ENCODE measurements around the gene CCDC127. TPM values are rescaled to one million over a fixed set of nuclear protein-coding genes. Genes with fewer than 3 reads are reported as not detected.

The CCDC127 gene
- total and polyA plus RNA-seq, 7 donors = 4.1 to 11.2 (median 7.0) TPM

DNA sequence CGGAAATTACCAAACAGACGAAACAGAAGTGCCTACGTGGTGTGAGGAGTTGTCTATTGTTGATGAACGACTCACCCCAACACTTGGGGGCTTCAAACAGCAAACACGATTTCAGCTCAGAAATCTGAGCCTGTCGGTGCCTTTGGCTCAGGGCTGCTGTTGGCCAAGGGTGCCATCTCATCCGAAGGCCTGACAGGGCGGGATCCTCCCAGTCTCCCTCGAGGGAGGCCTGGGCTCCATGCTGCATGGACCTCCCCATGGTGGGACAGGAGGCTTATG, 25.3 kb downstream of the CCDC127 start:
- TF ChIP-seq, protein P1, sequence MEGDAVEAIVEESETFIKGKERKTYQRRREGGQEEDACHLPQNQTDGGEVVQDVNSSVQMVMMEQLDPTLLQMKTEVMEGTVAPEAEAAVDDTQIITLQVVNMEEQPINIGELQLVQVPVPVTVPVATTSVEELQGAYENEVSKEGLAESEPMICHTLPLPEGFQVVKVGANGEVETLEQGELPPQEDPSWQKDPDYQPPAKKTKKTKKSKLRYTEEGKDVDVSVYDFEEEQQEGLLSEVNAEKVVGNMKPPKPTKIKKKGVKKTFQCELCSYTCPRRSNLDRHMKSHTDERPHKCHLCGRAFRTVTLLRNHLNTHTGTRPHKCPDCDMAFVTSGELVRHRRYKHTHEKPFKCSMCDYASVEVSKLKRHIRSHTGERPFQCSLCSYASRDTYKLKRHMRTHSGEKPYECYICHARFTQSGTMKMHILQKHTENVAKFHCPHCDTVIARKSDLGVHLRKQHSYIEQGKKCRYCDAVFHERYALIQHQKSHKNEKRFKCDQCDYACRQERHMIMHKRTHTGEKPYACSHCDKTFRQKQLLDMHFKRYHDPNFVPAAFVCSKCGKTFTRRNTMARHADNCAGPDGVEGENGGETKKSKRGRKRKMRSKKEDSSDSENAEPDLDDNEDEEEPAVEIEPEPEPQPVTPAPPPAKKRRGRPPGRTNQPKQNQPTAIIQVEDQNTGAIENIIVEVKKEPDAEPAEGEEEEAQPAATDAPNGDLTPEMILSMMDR (IDR thresholded peaks at IDR 0.05) = no peak
- peak overlapping the region; percentile 97 for H3K27ac ChIP-seq
- no peak for ATAC-seq
- H3K4me3 ChIP-seq = peak overlapping the region; percentile 54
- WGBS, 3 donors = 31 to 51% (median 31%) methylated on average over 9 of the region's 9 CpGs
- no peaks in the 10 kb centered on the region for H3K27me3 ChIP-seq (ENCODE audit: insufficient read depth in 3 of 3, low read length in 2 of 3)
- no peak for DNase-seq
- no peaks in the 10 kb centered on the region for H3K36me3 ChIP-seq (ENCODE audit: insufficient read depth in 1 of 2, low read depth in 1 of 2)
- H3K9me3 ChIP-seq = no peaks in the 10 kb centered on the region
- peaks cover 56% of the 10 kb centered on the region for H3K4me1 ChIP-seq
- intact Hi-C loops (cut with DNase I) = no loop called here

DNA sequence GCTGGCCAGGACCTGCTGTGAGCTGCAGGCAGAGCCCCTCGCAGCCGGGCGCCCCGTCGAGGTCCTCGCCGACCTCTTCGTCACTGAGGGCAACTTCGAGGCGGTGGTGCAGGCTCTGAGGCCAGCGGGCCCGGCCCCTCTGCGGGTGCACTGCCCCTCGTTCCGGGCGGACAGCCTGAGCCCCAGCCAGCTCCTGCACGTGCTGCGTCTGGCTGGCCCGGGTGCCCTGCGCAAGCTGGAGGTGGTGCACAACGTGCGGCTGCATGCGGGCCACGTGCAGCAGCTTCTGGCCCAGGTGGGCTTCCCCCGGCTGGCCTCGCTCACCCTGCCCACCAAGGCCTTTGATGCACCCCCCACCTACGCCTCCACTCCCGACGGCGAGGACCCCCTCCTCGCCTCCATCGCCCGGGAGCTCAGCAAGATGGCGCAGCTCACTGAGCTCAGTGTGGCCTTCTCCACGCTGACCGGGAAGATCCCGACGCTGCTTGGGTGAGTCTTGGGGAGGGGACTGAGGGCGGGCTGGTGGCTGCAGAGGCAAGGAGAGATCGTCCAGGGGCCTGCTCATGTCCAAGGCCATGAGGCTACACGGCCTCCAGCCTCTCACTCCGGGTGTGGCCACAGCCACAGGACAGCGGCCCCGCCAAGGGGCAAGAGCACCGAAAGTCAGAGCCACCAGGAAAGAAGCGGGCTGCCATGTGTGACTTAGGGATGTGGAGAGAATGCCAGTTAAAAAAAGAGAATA, 25.8 kb downstream of the CCDC127 start:
- TF ChIP-seq, protein P1 (IDR thresholded peaks at IDR 0.05) = no peak
- peak overlapping the region; percentile 97 for H3K27ac ChIP-seq
- no peaks in the 10 kb centered on the region for H3K27me3 ChIP-seq (ENCODE audit: insufficient read depth in 3 of 3, low read length in 2 of 3)
- peak overlapping the region; percentile 54 for H3K4me3 ChIP-seq
- no peak for DNase-seq
- peaks cover 56% of the 10 kb centered on the region for H3K4me1 ChIP-seq
- H3K36me3 ChIP-seq (ENCODE audit: insufficient read depth in 1 of 2, low read depth in 1 of 2) = no peaks in the 10 kb centered on the region
- no peak for ATAC-seq
- 49 to 52% (median 50%) methylated on average over 36 to 46 of the region's 46 CpGs for WGBS, 3 donors
- no peaks in the 10 kb centered on the region for H3K9me3 ChIP-seq
- intact Hi-C loops (cut with DNase I) = no loop called here

DNA sequence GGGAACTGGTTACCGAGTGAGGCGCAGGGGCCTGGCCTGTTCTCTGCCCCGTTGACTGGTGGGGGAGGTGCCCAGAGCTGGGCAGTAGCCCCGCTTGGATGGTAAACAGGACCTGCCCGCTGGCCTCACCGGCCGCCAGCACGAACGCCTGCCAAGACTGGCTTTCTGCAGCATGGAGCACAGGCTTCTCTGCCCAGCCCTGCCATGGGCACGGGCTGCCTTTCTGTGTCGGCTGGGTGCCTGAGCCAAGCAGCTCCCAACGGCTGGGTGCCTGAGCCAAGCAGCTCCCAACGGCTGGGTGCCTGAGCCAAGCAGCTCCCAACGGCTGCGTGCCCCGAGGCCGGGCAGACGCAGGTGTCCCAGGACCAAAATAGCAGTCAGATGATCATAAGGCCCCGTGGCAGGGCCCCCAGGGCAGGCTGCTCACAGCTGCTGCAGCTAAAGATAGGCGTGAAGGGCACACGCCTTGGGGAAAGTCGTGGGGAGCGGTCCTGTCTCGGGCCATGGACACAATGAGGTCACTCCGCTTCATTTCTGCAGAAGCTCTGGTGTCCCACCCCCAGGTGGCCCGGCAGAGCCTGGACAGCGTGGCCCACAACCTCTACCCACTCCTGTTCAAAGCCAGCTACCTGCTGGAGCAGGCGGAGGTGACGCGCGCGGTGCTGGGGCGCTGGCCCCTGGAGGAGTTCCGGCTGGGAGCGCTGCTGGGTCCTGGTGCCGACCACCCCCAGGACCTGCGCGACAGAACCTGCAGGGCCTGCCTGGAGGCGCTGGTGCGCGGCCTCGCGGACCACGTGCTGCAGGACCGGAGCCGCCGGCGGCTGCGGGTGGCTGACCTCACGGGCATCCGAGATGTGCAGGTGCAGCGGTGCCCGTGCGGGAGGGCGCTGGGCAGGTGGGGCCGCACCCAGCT, 26.7 kb downstream of the CCDC127 start, which contains the start of gene LRRC14B:
LRRC14B (plus strand) TSS at position 460 of the 913 bp plus-strand sequence; CDS start at position 504, 44 bp downstream.
- H3K36me3 ChIP-seq (ENCODE audit: insufficient read depth in 1 of 2, low read depth in 1 of 2) = no peaks in the 10 kb centered on the region
- ATAC-seq (peak; percentile 79 to 86 (median 85)), DNase-seq (peak; percentile 75 to 95)
- H3K27me3 ChIP-seq (ENCODE audit: insufficient read depth in 3 of 3, low read length in 2 of 3) = no peaks in the 10 kb centered on the region
- H3K9me3 ChIP-seq = no peaks in the 10 kb centered on the region
- intact Hi-C loops (cut with DNase I) = no loop called here
- H3K4me3 ChIP-seq = peak within 1 kb of the TSS; percentile 54
- peaks cover 56% of the 10 kb centered on the region for H3K4me1 ChIP-seq
- TF ChIP-seq, protein P1 (IDR thresholded peaks at IDR 0.05) = no peak
- 8 to 15% (median 12%) methylated on average over 47 to 56 of the region's 56 CpGs for WGBS, 3 donors
- peak within 1 kb of the TSS; percentile 97 for H3K27ac ChIP-seq

DNA sequence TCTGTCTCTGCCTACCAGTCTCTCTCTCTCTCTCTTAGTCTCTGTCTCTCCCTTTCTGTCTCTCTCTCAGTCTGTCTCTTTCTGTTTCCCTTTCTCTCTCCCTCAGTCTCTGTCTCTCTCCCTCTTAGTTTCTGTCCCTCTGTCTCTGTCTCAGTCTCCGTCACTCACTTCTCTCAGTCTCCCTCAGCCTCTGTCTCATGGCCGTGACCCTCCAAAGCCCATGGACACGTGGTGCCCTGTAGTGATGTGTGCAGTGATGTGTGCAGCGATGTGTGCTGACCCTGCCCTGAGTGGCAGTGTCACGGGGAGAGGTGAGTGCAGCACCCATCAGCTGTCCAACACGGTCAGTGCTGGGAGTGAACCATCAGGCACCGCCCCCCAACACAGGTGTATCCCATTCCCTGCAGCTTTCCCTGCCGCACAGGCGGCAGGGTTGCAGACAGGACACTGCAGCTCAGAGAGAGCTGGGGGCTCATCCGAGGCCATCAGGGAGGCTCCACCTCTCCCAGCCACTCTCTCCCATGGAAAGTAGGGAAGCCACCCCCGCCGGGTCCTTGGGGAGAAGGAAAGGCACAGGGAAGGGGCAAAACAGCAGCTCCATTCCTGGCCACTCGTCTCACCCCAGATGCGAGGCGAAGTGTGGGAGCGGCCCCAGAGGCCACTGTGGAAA, 27.5 kb downstream of the CCDC127 start:
- peak overlapping the region; percentile 97 for H3K27ac ChIP-seq
- DNase-seq (peak in 1 of 2 donors; percentile 18), ATAC-seq (peak; percentile 3 to 19 (median 10))
- H3K4me1 ChIP-seq = peaks cover 51% of the 10 kb centered on the region
- WGBS, 3 donors = 22 to 29% (median 25%) methylated on average over 16 of the region's 16 CpGs
- H3K4me3 ChIP-seq = peak overlapping the region; percentile 54
- H3K27me3 ChIP-seq (ENCODE audit: insufficient read depth in 3 of 3, low read length in 2 of 3) = no peaks in the 10 kb centered on the region
- no peaks in the 10 kb centered on the region for H3K9me3 ChIP-seq
- intact Hi-C loops (cut with DNase I) = no loop called here
- TF ChIP-seq, protein P1 (IDR thresholded peaks at IDR 0.05) = no peak
- H3K36me3 ChIP-seq (ENCODE audit: insufficient read depth in 1 of 2, low read depth in 1 of 2) = no peaks in the 10 kb centered on the region
